ENCODE measurements around the gene MROH2A.
"Not testable (repeated sequence)": the region's sequence is repeated elsewhere in the genome, so short reads cannot be mapped to it uniquely, and the experiment has no call there.

The MROH2A gene, protein sequence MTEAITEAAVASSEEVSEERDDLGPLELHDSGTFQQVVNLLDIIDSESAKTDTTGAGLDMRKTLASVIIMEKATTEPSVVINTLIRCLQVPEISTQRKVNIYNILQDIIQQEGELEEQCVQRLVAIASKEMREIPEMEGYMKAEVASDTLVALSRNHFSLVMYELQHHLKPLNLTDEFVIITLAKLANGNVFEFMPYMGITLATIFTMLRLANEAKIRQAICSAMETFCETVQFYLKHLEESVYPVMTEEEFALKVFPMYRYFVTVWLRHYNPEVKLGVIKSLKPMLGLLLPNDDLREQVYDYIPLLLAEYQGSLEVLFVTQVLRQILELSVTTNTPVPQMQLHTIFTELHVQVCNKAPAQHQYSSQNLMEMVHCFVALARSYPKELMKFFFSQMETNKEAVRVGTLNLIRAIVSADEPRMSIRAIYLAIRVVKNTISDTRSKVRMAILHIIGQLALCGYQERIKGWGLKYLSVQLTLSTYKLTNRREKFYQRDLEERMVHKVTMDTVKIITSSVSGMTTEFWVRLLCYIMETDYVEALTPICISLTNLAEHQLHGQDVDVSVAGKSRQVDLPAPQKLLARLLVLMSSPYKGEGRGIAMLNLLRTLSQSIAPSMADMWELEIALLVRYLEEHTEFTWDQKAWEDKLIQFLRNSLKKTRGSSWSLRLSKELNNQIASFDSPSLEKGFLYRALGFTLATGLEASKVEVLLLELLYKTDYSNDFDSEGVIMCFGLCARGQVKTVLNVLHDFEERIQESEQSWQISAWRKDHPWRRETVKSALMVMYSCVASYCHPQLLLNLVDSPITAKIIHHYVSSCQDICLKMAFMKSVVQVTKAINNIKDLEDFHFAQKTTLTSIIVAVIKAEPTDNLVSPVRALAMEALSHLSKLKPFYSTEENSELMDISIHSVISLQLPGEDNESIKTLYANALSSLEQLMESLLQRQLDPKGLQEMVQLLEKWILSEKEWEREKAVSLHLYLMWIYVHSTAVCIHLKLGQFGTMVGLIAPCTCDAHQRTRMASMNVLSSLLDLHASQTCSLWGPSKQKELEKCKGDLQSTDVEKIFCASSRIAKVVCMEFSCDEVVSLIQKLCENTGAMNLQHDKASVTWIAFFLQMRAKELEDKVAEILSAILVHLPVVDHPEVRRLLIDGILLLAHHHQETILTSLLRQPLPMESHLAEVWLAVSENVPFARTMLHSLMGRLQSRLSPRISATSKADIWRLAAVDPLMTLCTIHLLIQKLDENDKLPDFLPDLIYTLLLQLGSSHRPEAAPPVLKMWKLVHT (N-terminal part only)

DNA sequence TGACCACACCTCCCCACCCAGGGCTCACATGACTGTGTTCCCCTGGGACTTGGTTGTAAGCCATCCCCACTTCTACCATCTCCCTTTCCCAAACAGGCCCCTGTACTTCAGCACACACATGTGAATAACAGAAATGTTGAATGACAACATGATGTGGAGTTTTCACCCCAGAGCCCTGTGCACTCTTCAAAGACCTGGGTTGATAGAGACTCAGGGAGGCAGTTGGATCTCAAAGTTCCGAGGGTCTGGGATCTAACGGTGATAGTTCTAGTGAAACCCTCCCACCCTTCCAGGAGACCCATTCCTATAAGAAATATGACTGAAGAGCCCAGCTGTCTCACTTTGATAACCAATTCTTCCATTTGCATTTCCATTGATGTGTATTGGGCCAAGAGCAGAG, at the start of gene MROH2A:
Gene MROH2A, plus strand, starts transcription at position 301 of the 400 bp plus-strand sequence. CDS start 1,029 bp downstream, outside the sequence.
- no peak for DNase-seq

DNA sequence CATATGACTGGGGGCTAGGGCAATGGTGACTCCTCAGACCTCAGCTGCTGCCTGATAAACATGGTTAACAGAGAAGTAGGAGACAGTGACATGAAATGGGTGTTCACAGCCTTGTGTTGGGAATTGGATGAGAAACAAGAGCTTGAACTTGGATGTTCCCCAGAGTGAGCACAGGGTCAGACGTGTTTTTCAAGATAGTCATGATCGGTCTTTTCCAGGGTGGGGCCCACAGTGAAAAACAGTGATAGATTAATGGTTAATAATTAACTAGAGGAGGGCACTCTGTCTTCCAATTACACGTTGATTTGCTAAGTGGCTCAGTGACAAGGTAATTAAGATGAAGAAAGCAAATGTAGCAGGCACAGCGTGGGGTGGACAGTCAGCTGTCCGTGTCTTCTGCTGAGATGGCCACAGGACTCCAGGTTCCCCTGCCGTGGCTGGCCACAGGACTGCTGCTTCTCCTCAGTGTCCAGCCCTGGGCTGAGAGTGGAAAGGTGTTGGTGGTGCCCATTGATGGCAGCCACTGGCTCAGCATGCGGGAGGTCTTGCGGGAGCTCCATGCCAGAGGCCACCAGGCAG, 49.3 kb upstream of the MROH2A start, which contains the start of gene UGT1A3:
Gene UGT1A3, plus strand, starts transcription at position 320 of the 579 bp plus-strand sequence. Its CDS starts 85 bp downstream, at position 405.
- no peak for DNase-seq

DNA sequence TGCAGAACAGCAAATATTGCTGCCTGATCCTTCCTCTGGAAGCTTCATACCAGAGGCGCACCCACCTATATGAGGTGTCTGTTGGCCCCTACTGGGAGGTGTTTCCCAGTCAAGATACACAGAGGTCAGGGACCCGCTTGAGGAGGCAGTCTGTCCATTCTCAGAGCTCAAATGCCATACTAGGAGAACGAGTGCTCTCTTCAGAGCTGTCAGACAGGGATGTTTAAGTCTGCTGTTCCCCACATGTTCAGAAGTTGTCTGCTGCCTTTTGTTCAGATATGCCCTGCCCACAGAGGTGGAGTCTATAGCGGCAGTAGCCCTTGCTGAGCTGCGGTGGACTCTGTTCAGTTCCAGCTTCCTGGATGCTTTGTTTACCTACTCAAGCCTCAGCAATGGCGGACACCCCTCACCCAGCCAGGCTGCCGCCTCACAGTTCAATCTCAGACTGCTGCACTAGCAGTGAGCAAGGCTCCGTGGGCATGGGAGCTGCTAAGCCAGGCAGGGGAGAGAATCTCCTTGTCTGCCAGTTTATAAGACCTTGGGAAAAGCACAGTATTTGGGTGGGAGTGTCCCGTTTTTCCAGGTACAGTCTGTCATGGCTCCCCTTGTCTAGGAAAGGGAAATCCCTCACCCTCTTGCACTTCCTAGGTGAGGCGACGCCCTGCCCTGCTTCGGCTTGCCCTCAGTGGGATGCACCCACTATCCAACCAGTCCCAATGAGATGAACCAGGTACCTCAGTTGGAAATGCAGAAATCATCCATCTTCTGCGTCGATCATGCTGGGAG, 41.1 kb upstream of the MROH2A start:
- not testable (repeated sequence) for DNase-seq

DNA sequence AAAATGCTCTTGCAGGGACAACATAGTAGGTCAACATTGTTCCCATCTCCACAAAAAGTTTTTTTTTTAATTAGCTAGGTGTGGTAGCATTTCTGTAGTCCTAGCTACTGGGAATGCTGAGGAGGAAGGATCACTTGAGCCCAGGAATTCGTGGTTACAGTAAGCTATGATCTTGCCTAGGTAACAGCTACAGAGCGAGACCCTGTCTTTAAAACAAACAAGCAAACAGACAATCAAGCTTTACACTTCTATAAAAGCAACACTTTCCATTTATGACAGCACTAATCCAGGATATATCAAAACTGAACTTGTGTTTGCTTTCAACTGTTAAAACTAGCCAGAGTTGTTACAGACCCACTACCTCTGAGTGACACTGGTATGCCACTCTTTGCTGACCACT, 37.3 kb upstream of the MROH2A start:
- DNase-seq = no peak

DNA sequence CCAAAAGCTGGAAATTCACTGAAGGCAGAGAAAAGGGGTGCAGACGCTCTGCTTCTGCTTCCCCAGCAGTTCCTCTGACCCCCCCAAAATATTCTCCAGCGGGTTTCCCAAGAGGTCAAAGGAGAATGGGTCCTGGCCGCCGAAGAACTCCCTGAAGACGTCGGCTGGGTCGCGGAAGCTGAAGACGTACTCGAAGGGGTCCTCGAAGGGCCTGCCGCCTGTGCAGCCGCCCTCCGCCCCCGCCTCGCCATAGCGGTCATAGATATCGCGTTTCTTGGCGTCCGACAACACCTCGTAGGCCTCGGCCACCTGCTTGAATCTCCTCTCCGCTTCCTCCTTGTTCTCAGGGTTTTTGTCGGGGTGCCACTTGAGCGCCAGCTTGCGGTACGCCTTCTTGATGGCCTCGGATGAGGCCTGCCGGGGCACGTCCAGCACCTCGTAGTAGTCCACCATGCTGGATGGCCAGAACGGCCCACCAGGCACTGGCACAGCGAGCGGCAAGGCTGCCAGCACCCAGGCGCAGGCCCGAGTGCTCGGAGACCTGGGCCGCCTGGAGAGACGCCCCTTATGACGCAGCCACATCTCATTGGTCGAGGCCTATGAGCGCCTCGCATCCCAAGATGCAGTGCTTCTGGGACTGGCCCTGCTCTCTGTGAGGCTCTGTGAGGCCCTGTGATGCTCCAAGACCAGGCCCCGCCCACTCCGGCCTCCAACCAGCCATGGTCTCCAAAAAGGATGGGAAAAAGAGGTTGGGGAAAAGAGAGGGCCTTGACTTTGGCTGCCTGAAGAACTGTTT, 34.5 kb upstream of the MROH2A start:
- DNase-seq = no peak

DNA sequence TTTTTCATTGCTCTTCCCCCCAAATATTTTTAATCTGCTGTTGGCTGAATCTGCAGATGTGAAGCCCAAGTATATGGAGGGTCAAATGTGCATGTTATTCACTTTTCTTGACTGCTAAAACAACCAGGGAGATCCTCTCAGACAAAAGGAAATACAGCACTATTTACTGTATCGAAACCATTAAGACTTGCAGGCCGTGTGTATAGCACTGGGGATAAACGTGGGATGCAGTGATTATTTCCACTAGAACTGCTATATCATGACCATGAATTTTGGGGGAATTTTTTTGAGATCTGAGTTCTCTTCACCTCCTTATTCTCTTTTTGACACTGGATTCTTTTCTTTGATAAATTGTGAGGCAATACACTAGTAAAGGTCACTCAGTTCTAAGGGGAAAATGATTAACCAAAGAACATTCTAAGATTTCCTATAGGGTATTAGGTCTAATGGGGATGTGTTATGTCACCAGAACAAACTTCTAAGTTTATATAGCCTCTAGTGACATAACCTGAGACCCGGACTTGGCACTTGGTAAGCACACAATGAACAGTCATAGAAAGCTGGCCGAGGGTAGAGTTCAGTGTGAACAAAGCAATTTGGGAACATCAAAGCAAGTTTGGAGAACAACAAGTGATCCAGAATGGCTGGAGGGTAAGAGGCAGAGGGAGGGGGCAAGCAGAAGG, 32.9 kb upstream of the MROH2A start:
- DNase-seq = no peak

DNA sequence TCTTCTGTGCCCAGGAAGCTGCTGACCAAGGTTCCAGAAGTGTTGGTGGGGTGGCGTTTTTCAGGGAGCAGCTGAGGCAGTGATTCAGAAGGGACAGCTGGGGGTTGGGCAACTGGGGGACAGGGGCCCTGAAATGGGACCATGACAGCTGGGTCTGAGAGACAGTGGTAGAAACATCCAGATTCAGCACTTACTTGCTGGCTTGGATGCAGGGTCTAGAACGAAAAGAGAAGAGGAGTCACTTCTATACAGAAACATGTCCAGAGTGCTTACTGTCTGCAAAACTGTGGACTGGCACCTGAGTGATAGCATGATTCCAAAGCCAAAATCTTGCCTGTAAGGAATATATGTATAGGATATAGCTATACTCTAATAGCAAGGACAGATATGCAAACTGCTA, 32.3 kb upstream of the MROH2A start:
- not testable (repeated sequence) for DNase-seq

DNA sequence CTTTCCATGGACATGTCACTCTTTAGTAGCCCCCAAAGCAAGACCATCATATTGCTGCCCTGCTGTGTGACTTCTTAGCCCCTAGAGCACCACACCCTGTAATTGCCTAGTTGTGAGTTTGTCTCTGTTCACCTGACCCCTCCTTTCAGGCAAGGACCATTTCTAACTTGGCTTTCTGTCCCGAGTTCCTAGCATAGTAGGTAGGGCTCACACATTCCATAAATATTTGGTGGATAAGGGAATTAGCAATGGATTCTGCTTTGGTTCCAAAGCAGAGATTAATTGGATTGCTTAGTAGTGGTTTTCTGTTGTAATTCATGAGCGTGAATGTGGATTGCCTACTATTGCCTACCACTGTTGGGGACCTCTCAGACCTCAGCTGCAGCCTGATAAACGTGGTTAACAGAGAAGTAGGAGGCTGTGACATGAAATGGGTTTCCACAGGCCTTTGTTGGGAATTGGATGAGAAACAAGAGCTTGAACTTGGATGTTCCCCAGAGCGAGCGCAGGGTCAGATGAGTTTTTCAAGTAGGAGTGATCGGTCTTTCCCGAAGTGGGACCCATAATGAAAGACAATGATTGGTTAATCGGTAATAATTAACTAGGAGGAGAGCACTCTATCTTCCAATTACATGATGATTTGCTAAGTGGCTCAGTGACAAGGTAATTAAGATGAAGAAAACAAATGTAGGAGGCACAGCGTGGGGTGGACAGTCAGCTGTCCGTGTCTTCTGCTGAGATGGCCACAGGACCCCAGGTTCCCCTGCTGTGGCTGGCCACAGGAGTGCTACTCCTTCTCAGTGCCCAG, 31.5 kb upstream of the MROH2A start:
- no peak for DNase-seq

DNA sequence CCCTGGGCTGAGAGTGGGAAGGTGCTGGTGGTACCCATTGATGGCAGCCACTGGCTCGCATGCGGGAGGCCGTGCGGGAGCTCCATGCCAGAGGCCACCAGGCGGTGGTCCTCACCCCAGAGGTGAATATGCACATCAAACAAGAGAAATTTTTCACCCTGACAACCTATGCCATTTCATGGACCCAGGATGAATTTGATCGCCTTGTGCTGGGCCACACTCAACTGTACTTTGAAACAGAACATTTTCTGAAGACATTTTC, 30.9 kb upstream of the MROH2A start:
- DNase-seq = no peak

DNA sequence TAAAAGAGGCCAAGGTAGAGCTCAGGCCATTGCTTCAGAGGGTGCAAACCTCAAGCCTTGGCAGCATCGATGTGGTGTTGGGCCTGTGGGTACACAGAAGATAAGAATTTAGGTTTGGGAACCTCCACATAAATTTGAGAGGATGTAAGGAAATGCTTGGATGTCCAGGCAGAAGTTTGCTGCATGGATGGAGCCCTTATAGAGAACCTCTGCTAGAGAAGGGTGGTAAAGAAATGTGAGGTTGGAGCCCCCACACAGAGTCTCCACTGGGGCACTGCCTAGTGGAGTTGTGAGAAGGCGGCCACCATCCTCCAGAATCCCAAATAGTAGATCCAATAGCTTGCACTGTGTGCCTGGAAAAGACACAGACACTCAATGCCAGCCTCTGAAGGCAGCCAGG, 27.4 kb upstream of the MROH2A start:
- not testable (repeated sequence) for DNase-seq

DNA sequence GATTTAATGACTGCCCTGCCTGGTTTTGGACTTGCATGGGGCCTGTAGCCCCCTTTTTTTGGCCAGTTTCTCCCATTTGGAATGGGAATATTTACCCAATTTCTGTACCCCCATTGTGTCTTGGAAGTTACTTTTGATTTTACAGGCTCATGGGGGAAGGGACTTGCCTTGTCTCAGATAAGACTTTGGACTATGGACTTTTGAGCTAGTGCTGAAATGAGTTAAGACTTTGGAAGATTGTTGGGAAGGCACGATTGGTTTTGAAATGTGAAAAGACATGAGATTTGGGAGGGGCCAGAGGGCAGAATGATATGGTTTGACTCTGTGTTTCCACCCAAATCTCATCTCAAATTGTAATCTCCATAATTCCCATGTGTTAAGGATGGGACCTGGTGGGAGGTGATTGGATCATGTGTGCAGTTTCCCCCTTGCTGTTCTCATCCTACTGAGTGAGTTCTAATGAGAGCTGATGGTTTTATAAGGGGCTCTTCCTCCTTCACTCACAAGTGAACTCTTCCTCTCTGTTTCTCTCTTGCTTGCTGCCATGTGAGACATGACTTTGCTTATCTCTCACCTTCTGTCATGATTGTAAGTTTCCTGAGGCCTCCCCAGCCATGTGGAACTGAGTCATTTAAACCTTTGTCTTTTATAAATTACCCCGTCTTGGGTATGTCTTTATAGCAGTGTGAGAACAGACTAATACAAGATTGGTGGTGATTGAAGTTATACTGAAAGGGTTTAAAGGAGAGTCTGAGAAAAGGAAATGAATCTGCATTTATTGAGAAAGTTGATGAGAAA, 26.7 kb upstream of the MROH2A start:
- not testable (repeated sequence) for DNase-seq

DNA sequence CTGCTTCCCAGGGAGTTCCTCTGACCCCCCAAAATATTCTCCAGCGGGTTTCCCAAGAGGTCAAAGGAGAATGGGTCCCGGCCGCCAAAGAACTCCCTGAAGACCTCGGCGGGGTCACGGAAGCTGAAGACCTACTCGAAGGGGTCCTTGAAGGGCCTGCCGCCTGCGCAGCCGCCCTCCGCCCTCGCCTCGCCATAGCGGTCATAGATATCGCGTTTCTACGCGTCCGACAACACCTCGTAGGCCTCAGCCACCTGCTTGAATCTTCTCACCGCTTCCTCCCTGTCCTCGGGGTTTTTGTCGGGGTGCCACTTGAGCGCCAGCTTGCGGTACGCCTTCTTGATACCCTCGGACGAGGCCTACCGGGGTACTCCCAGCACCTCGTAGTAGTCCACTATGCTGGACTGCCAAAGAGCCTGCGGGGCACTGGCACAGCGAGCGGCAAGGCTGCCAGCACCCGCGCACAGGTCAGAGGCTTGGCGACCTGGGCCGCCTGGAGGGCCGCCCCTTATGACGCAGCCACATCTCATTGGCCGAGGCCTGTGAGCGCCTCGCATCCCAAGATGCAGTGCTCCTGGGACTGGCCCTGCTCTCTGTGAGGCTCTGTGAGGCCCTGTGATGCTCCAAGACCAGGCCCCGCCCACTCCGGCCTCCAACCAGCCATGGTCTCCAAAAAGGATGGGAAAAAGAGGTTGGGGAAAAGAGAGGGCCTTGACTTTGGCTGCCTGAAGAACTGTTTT, 23.1 kb upstream of the MROH2A start:
- no peak for DNase-seq

DNA sequence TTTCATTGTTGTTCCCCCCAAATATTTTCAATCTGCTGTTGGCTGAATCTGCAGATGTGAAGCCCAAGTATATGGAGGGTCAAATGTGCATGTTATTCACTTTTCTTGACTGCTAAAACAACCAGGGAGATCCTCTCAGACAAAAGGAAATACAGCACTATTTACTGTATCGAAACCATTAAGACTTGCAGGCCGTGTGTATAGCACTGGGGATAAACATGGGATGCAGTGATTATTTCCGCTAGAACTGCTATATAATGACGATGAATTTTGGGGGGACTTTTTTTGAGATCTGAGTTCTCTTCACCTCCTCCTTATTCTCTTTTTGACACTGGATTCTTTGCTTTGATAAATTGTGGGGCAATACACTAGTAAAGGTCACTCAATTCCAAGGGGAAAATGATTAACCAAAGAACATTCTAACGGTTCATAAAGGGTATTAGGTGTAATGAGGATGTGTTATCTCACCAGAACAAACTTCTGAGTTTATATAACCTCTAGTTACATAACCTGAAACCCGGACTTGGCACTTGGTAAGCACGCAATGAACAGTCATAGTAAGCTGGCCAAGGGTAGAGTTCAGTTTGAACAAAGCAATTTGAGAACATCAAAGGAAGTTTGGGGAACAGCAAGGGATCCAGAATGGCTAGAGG, 21.6 kb upstream of the MROH2A start:
- DNase-seq = no peak

DNA sequence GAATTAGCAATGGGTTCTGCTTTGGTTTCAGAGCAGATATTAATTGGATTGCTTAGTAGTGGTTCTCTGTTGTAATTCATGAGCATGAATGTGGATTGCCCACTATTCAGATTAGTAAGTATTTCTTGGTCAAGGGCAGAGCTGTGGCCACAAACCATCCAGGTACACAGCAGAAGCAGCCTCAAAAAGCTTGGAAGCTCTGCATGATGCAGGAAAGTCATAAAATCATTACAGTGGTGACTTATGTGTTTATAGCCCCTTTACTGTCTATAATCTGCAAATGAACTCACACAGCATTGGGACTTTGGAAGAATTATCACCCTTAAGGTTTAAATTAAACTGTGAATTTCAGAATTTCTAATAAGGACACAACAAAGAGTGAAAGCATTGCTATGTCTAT, 20.0 kb upstream of the MROH2A start:
- DNase-seq = no peak

DNA sequence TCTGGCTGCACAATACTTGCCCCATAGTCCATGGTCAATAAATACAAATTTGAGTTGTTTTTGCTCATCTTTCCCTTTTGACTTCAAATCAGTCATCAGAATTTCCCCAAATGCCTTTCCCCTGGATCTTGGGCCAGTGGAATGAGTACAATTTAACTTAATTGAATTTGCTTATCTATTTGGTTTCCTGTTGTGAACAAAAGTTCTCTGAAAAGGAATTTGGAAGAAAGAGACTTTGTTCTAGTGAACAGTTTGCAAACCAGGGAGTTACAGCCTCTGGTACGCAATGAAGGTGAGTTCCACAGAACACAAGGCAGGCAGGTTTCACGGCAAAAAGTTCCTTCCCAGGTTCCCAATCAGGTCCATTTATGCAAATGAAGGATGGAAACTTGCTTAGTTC, 19.3 kb upstream of the MROH2A start:
- DNase-seq = no peak

DNA sequence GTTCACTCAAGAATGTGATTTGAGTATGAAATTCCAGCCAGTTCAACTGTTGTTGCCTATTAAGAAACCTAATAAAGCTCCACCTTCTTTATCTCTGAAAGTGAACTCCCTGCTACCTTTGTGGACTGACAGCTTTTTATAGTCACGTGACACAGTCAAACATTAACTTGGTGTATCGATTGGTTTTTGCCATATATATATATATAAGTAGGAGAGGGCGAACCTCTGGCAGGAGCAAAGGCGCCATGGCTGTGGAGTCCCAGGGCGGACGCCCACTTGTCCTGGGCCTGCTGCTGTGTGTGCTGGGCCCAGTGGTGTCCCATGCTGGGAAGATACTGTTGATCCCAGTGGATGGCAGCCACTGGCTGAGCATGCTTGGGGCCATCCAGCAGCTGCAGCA, 18.1 kb upstream of the MROH2A start, which contains the start of gene UGT1A1:
Gene UGT1A1, plus strand, starts transcription at position 228 of the 400 bp plus-strand sequence. Its CDS starts 18 bp downstream, at position 246.
- DNase-seq = no peak

DNA sequence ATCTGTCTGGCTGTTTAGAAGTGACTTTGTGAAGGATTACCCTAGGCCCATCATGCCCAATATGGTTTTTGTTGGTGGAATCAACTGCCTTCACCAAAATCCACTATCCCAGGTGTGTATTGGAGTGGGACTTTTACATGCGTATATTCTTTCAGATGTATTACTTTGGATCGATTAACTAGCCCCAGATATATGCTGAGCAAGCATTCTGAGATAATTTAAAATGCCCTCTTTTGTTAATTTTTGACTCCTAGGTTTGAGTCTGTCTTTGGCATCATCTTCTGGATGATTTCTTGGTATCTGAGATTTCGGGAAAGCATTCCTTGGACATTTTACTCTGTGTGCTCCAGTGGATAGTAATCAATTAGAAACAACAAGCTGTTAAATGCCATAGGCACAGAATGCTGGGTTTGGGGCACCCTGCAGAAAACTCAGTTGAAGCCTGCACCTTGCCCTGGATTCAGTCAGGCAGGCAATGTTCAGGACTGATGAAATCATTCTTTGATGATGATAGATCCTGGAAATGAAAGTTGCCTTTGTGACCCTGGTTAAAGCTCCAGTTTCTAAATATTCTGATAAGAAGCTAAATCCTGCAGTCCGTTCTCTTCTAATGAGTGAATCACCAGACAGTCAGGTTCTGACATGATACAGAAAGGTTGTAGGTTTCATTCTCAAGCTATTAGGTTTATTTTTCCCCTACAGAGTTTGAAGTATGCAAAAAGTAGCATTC, 16.9 kb upstream of the MROH2A start:
- DNase-seq = no peak

Measured in stimulated activated CD4-positive, alpha-beta T cell treated with anti-CD3 and anti-CD28 coated beads, Interleukin-1b, Interleukin-23, amount 100 ng/mL, for 48 hours (primary cell).